ENCODE data around the gene TFF3. TPM values are rescaled to one million over a fixed set of nuclear protein-coding genes. Genes with fewer than 3 reads are reported as not detected.

TFF3 gene
- polyA plus RNA-seq, 1 donor from 2014 or later = not detected

DNA sequence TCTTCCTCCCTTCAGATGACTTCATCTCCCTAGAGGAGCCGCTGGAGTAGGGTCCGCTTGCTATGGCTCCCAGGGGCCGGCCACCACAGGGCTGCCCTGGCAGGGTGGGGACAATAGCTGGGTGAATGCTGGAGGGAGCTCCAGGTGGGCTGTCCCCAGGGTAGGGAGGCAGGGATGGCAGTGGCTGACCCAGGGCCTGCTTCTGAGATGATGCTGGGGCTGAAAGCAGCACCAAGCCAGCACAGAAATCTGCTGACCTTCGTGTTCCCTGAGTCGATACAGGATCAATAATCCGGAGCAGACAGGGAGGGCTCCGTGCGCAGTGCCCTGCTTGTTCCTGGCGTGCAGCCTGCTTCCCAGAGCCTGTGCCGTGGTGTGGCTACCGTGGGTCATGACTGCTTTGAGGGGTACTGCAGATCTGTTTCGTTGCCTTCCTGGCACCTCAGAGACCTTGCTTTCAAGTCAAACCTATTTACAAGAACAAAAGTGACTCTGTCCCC, 34.0 kb downstream of the TFF3 start:
- Histone ChIP-seq H3F3A (ENCODE audit: insufficient read depth, low read length, poor library complexity, severe bottlenecking) (no peaks in the 10 kb centered on the region), H3K4me2 (ENCODE audit: low read length) (no peak overlapping the region), H3K27me3 (ENCODE audit: insufficient read depth, low read depth, low read length) (no peaks in the 10 kb centered on the region), H3K9ac (ENCODE audit: low read length) (no peak overlapping the region), H2AFZ (ENCODE audit: low read depth, low read length) (no peak overlapping the region), H3K27ac (ENCODE audit: low read length) (no peak overlapping the region), H3K9me3 (ENCODE audit: low read length) (no peaks in the 10 kb centered on the region), H3K79me2 (replicated peaks; ENCODE audit: insufficient read depth, low read length) (no peaks in the 10 kb centered on the region), H3K36me3 (ENCODE audit: insufficient read depth, low read length) (peaks cover 4% of the 10 kb centered on the region), H4K20me1 (ENCODE audit: insufficient read depth) (no peaks in the 10 kb centered on the region), H3K4me3 (ENCODE audit: low read length) (no peak overlapping the region), H3K9me2 (ENCODE audit: insufficient read depth, low read length) (no peaks in the 10 kb centered on the region)
- TF ChIP-seq REST (IDR thresholded peaks at IDR 0.05; ENCODE audit: borderline replicate concordance) (no peak), SMC3 (conservative IDR thresholded peaks at IDR 0.05; ENCODE audit: poor library complexity) (no peak), EZH2 (IDR thresholded peaks at IDR 0.05; ENCODE audit: borderline replicate concordance, insufficient read depth, low read length, poor library complexity, severe bottlenecking) (no peak), MXI1 (conservative IDR thresholded peaks at IDR 0.05; ENCODE audit: poor library complexity, severe bottlenecking) (no peak), TAF1 (IDR thresholded peaks at IDR 0.05; ENCODE audit: low read depth) (no peak), RAD21 (conservative IDR thresholded peaks at IDR 0.05) (no peak), EP300 (conservative IDR thresholded peaks at IDR 0.05; ENCODE audit: poor library complexity, severe bottlenecking) (no peak), POLR2AphosphoS5 (IDR thresholded peaks at IDR 0.05) (no peak)
- TF ChIP-seq, protein P1, sequence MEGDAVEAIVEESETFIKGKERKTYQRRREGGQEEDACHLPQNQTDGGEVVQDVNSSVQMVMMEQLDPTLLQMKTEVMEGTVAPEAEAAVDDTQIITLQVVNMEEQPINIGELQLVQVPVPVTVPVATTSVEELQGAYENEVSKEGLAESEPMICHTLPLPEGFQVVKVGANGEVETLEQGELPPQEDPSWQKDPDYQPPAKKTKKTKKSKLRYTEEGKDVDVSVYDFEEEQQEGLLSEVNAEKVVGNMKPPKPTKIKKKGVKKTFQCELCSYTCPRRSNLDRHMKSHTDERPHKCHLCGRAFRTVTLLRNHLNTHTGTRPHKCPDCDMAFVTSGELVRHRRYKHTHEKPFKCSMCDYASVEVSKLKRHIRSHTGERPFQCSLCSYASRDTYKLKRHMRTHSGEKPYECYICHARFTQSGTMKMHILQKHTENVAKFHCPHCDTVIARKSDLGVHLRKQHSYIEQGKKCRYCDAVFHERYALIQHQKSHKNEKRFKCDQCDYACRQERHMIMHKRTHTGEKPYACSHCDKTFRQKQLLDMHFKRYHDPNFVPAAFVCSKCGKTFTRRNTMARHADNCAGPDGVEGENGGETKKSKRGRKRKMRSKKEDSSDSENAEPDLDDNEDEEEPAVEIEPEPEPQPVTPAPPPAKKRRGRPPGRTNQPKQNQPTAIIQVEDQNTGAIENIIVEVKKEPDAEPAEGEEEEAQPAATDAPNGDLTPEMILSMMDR (IDR thresholded peaks at IDR 0.05; ENCODE audit: poor library complexity, severe bottlenecking) = no peak

DNA sequence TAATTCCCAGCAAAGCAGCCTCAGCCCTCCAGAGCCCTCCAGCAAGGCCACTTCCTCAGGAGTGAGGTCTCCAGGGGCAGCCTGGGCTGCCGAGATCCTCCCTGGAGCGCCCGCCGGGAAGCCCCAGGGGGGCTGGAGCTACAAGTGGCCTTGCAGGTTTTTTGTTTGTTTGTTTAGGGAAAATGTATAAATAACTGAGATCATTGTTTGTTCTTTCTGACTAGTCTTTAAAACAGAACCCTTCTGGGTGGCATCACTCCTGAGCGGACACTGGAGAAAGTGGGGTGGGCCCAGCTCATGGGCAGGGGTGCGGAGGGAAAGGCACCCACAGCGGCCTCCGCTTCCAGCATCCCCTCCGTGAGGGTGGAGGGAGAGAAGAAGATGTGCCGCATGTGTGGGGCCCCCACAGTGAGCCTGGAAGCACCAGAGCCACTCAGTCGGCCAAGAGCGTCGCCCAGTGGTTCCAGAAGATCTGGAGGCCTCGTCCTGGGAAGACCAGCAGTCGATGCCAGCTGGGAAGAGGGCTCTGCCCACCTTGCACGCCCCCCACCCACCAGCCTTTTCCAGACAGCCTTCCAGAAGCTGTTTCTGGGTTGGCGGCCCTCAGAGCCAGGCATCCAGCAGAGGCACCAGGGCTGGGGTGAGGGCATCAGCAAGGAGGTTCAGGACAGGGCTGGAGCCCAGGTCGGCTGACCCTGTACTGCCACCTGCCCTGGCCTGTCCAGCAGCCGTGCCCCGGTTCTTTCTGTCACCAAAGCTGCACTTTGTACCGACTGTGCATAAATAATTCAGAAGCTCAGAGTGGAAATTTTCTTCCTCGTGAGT, 34.6 kb downstream of the TFF3 start:
- TF ChIP-seq EZH2 (IDR thresholded peaks at IDR 0.05; ENCODE audit: borderline replicate concordance, insufficient read depth, low read length, poor library complexity, severe bottlenecking) (no peak), REST (IDR thresholded peaks at IDR 0.05; ENCODE audit: borderline replicate concordance) (no peak), MXI1 (conservative IDR thresholded peaks at IDR 0.05; ENCODE audit: poor library complexity, severe bottlenecking) (no peak), EP300 (conservative IDR thresholded peaks at IDR 0.05; ENCODE audit: poor library complexity, severe bottlenecking) (no peak), RAD21 (conservative IDR thresholded peaks at IDR 0.05) (no peak), SMC3 (conservative IDR thresholded peaks at IDR 0.05; ENCODE audit: poor library complexity) (no peak)
- no peak overlapping the region for H3K4me3 ChIP-seq (ENCODE audit: low read length)
- no peak overlapping the region for H3K9ac ChIP-seq (ENCODE audit: low read length)
- H3K79me2 ChIP-seq (replicated peaks; ENCODE audit: insufficient read depth, low read length) = no peaks in the 10 kb centered on the region
- H4K20me1 ChIP-seq (ENCODE audit: insufficient read depth) = no peaks in the 10 kb centered on the region
- no peak overlapping the region for H2AFZ ChIP-seq (ENCODE audit: low read depth, low read length)
- no peaks in the 10 kb centered on the region for H3K27me3 ChIP-seq (ENCODE audit: insufficient read depth, low read depth, low read length)
- no peaks in the 10 kb centered on the region for H3F3A ChIP-seq (ENCODE audit: insufficient read depth, low read length, poor library complexity, severe bottlenecking)
- no peak overlapping the region for H3K27ac ChIP-seq (ENCODE audit: low read length)
- no peak overlapping the region for H3K4me2 ChIP-seq (ENCODE audit: low read length)
- H3K9me3 ChIP-seq (ENCODE audit: low read length) = no peaks in the 10 kb centered on the region
- H3K9me2 ChIP-seq (ENCODE audit: insufficient read depth, low read length) = no peaks in the 10 kb centered on the region
- H3K36me3 ChIP-seq (ENCODE audit: insufficient read depth, low read length) = peaks cover under 1% of the 10 kb centered on the region

Data from neural cell (in vitro differentiated cells).